HG03196 (cell line): ENCODE measurements around the gene DOHH.
"Not testable (repeated sequence)": the region's sequence is repeated elsewhere in the genome, so short reads cannot be mapped to it uniquely, and the experiment has no call there.

ENCODE experiments used
- ATAC-seq: cut with Tn5 transposase; IDR thresholded peaks from one replicate; pipeline ENCODE4 v1.9.1; 2021; ENCODE audit not compliant: unreplicated experiment

DOHH gene

DNA sequence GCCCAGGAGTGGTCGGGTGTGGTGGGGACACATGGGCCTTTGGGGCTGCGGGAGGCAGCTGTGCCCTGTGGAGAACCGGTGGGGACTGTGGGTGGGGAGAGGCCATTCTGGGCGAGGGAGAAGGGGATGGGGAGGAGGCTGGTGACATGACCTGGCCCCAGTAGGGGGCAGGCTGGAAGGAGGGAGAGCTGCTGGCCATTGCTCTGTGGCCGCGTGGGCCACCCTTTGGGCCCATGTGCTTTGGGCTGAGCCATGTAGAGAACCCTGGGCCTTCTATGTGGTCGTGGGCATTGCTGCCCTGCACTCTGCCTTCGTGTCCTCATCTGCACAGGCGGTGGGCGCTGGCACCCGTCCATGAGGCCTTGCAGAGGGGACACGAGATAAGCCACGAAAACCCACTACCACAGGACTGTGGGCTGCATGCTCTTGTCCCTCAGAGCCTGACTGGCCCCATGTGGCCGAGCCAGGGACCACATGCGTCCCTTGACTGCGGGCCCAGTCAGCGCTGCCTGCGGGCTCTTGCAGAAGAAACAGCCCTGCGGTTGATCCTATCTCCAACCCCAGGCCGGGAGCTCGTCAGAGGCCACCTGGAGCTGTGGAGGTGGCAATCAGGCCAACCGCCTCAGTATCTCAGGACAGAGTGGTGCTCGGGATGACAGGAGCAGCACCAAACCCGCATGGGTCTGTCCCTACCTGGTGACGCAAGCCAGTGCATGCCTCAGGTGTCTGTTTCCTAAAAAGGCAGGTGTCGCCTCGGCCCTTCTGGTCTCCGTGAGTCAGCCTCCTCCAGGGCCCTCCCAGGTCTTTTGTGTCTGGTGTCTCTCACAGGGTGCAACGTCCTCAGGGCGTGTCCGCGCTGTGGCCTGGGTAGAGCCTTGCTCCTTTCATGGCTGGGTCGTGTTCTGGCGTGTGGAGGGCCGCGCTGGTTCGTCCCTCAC, 20.0 kb upstream of the DOHH start:
- no peak for ATAC-seq

DNA sequence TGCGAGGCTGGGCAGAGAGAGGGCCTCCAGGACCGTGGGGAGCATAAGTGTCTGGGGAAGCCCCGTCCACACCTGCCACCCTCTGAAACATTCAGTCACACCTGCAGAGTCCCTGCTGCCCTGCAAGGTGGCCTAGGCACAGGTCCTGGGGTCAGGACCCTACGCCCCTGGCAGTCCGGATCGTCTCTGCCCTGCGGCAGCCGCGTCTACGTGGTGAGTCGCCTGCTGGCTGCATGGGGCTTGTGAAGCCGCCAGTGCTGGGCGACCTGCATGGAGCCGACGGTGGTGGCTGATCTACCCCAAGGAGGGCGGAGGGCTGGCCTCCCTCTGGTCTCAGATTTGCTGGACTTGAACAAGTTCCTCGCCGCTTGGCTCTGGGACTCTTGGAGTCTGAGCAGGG, 18.7 kb upstream of the DOHH start:
- ATAC-seq = no peak

DNA sequence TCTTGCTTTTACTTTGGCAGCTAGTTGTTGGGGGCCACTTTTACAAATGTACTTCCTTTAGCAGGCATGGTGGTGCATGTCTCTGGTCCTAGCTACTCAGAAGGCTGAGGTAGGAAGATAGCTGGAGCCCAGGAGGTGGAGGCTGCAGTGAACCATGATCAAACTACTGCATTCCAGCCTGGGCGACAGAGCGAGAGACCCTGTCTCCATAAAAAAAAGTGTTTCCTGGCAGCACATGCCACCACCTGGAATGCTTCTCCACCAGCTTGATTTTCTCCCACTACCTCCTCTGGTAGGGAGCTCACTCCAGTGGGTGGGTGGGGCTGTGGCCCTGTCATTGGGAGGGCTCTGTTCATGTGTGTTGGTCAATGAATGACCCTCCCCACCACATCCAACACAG, 18.2 kb upstream of the DOHH start:
- no peak for ATAC-seq

DNA sequence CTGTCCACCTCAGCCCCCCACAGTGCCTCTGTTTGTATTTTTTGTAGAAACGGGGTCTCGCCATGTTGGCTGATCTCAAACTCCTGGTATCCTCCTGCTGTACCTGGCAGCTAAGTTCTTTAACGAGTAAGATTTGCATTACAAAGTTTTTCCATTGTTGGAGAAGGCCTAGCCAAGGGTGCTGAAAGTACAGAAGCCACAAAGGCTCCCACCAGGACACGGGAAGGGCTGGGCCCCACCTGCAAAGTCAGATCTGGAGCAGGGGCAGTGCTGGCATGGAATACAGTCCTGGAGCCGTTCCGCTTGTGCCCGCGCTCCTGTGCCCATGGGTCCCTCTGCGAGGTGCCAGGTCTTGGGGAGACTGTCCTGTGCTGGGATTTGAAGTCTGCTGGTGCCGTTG, 17.8 kb upstream of the DOHH start:
- ATAC-seq = no peak

DNA sequence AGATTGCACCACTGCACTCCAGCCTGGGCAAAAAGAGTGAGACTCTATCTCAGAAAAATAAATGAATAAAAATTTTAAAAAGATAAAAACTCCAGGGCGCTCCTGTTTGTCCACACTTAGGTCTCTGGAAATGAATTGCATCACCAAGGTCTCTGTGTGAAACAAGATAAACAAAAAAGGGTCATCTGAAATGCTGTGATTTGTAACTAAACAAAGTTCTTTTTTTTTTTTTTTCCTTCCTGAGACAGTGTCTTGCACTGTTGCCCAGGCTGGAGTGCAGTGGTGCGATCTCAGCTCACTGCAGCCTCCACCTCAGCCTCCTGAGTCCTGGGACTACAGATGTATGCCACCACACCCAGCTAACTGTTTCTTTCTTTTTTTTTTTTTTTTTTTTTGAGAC, 17.2 kb upstream of the DOHH start:
- ATAC-seq = no peak

DNA sequence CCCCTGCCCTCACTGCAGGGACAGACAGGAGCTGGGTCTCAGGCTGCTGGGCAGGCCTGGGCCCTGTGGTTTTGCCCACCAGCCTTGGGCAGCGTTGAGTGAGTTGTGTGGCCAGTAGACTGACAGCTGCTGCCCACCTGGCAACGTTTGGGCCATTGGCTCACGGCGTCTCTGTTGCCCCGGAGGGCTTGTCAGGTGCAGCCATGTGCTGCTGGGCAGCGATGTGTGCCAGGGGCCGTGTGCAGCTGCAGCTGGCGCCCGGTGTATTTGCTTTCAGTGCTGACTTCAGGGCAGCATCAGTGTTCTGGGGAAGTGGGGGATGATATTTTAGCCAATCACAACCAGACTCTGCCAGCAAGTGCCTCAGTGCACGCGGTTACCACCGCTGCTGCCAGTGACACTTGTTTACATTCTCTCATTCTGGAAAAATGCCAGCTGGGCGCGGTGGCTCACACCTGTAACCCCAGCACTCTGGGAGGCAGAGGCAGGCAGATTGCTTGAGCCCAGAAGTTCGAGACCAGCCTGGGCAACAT, 16.3 kb upstream of the DOHH start:
- no peak for ATAC-seq

DNA sequence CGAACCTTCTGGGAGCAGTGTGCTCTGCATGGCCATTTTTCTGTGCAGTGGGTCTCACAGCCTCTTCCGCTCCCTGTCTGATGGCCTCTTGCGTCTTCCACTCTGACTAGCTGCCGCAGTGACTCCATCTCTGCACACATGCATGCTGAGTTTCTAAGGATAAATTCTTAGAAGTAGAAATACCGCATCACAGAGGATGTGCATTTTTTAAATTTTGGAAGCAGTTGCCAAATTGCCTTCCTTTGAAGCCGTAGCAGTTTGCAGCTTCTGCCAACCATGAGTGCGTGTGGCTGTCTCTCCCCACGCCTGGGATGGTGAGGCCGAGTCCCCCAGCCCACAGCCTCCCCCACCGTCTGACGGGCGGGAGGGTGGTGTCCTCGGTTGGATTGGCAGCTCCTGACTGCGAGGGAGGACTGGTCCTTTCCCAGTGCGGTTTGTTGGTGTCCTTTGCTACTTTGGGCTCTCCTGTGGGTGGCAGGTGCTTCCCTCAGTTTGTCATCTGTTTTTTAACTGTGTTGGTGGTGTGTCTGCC, 15.5 kb upstream of the DOHH start:
- no peak for ATAC-seq

DNA sequence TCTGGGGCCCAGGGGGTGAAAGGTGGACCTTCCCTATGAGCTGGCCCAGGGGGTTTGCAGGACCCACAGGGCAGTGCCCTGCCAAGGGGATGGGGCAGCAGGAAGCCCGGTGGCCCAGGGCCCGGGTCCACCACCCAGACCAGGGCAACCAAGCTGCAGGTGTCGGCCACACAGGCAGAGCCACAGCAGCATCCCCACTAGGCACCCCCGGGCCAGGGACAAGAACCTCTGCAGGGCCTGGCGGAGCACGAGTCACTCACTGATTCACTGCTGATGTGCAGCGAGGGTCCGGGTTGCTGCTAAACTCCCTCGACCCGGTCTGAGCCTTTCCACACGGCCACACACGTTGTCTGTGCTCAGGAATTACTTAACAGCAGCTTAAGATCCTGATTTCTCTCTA, 14.5 kb upstream of the DOHH start:
- ATAC-seq = no peak

DNA sequence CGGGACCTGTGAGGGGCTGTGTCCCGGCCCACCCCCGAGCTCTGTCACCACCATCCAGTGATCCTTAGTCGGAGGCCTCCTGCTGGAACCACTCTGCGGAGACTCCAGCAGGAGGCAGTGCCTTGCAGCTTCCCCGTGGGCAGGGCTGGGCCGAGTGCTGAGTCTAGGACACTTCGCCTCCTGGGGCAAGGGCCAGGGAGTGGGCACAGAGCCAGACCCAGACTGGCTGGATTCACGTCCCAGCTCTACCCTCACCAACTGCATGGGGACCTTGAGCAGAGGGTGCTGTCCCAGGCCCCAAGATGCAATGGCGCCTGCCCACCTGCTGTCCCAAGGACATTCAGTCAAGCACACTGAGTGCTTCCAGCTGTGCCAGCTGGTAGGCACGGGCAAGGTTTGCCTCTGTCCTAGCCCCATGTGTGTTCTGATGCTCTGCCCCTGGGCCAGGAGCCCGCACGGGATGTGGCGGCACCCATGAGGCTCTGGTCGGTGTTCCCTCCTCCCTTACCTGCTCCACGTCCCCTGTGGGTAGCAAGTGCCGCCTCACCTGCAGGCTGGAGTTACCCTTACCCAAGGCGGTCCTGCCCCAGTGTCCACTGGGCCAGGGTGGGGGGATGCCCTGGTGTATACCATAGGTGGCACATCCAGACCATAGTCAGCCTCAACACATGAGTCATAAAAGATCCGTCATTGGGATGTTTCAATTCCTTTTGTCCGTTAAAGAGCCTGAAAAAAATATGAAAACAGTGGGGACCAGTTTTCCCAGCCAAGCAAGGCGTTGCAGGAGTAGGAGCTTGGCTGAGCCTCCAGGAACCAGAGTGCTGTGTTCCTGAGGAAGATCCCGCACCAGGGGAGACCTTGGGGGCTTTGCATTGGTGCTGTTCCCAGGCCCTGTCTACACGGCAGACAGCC, 13.0 kb upstream of the DOHH start:
- no peak for ATAC-seq

DNA sequence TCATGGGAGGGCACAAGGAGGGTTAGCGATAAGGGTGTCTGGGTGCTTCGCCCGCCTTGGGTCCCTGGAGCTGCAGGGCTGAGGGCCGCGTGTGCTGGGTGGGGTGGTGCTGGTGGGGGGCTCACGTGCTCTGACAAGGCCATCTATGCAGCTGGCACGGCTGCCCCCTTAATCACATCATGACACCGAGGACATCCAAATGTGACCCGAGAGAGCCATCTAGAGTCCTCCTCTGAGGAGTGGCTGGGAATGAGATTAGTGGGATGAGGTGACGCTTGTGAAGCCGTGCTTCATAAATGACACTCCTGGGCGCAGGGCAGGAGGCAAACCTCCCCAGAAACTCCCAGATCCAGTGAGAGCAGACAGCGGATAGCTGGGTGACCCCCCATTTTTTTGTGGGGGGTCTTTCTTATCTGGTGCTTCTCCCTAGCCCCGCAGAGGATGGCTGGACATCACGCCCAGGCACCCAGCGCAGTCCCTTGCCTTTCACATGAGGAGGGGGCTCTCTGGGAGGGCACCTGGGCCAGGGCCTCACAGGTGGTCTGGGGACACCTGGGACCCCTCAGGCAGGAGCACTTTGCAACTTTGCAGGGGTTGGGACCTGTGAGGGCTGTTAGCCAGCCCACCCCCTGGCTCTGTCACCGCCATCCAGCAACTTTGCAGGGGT, 12.2 kb upstream of the DOHH start:
- ATAC-seq = no peak

DNA sequence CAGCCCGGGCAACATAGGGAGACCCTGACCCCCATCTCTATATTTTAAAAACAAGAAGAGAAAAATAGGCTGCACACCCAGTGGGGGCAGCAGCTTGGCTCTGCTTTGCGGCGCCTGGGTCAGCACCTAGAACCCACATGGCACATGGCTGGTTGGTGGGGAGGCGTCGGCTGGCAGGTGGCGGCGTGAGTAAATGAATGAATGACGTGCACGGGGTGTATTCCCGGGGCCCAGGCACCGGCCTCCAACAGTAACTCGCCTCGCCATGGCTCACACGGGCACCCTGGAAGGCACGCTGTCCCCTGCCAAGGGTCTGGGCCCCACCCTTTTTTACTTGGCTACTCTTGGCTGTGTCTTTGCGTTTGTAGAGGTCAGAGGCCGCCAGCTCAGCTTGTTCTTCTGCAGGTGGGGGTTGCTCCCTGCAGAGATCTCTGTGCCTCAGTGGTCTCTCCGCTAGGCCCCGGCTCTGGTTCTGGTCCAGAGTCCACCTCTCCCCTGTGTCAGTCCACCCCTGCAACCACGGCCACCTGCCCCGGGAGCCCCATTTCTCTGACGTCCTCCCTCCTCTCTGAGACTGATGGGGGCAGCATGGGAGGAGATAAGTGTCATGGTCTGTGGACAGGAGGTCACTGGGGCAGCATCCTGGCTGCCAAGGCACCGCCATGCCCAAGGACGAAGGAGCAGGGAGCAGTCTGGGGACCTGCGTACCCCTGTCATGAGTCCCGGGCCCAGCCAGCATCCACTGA, 11.2 kb upstream of the DOHH start:
- ATAC-seq = no peak

DNA sequence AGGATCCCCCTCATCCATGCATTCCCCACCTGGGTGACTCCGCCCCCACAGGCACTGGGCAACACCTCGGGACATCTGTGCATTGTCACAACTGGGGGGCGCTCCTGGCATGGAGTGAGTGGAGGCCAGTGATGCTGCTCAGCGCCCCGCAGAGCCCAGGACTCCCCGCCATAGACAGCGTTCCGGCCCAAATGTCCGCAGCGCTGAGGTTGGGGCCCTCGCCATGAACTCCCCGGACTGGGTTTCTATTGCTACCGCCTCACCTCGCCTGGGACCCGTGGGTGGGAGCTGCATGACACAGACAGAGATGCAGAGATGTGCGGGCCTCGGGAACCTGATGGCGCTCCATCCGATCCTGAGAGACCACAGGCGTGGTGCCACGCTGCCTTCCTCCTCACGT, 10.3 kb upstream of the DOHH start:
- ATAC-seq = no peak

DNA sequence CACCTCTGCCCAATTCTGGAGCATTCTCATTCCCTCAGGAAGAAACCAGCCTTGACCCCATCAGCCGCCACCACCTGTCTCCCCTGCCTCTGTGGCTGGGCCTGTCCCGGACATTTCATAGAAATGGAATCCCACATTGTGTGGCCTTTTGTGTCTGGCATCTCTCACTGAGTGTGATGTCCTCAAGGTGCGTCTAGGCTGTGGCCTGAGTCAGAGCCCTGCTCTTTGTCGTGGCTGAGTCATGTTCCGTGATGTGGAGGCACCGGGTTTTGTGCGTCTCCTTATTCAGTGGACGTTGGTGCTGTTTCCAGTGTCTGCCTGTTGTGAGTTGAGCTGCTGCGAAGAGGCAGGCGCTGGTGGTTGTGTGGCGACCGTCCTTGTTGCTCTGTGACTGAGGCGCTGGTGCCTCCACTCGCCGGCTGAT, 9.1 kb upstream of the DOHH start:
- ATAC-seq = no peak

DNA sequence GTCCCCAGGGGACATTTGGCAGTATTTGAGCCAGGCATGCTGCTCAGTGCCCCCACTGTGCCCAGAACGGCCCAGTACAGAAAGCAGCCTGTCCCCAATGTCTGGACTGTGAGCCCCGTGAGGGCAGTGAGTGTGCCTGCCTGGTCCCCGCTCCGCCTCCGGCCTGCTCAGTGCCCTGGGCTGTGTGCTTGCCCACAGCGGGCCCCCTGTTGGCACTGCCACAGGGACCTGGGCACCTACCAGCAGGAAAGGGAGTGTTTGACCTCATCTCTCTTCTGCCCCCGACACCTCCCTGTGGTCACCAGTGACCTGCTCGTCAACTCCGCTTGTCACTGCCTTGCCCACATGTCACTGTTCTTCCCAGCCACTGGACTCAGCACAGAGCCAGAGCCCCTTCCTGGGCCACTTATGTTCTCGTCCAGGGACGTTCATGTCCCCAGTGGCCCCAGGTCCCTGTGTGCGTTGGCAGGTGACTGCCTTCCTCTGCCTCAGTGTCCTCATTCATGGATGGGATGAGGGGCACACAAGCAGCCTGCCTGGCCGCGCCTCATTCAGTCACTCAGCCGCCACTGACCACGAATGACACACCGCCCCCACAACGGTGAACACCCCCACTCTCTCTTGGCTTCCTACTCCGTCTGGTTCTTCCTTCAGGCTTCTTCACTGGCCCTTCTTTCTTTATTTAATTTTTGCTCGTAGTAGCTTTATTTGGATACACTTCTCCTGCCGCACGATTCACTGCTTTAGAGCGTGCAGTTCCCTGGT, 8.5 kb upstream of the DOHH start:
- ATAC-seq = no peak

DNA sequence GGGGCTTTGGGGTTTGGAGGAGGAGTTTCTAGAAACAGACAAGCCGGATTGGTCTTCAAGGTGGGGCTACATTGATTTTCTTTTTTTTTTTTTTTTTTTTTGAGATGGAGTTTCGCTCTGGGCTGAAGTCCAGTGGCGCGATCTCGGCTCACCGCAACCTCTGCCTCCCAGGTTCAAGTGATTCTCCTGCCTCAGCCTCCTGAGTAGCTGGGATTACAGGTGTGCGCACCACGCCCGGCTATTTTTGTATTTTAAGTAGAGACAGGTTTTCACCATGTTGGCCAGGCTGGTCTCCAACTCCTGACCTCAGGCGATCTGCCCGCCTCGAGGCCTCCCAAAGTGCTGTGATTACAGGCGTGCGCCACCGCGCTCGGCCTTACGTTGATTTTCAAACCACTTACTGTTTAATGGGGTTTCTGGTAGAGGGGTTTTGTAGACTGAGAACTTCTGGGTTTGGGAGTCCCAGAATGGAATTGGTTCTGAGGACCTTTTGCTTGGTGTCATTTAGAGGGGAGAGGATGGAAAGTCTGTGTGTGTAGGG, 7.7 kb upstream of the DOHH start:
- not testable (repeated sequence) for ATAC-seq

DNA sequence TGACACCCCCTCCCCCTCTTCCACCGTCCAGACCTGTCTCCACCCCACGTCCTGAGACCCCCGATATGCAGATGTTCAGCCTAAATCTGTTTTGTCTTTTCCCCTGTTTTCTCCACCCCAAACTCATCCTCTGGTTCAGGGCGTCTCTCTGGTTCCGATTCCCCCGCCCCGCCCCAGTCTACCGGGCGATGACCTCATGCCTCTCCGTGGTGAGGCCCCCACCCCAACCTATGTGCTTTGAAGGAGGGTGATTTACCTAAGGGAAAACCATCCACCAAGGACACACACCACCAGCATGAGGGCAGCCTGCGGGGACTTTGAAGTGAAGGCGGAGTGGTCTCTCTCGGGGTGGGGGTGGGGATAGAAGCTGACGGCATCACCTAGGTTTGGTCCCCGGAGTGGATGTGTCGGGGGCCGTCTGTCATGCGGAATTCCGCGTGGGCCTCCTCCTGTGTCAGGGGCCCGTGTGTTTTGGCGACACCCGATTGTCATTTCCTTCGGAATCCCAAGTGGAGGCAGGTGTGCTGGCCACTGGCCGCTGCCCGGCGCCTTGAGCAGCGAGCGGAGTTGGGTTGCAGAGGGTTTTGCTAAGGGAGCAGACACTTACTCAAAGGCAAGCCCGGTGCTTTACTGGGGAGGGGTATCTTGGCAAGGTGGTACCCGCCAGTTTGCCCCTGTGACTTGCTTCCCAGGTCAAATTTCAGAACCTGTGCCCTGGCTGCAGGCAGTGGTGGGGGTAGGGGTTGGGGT, 7.1 kb upstream of the DOHH start:
- no peak for ATAC-seq

DNA sequence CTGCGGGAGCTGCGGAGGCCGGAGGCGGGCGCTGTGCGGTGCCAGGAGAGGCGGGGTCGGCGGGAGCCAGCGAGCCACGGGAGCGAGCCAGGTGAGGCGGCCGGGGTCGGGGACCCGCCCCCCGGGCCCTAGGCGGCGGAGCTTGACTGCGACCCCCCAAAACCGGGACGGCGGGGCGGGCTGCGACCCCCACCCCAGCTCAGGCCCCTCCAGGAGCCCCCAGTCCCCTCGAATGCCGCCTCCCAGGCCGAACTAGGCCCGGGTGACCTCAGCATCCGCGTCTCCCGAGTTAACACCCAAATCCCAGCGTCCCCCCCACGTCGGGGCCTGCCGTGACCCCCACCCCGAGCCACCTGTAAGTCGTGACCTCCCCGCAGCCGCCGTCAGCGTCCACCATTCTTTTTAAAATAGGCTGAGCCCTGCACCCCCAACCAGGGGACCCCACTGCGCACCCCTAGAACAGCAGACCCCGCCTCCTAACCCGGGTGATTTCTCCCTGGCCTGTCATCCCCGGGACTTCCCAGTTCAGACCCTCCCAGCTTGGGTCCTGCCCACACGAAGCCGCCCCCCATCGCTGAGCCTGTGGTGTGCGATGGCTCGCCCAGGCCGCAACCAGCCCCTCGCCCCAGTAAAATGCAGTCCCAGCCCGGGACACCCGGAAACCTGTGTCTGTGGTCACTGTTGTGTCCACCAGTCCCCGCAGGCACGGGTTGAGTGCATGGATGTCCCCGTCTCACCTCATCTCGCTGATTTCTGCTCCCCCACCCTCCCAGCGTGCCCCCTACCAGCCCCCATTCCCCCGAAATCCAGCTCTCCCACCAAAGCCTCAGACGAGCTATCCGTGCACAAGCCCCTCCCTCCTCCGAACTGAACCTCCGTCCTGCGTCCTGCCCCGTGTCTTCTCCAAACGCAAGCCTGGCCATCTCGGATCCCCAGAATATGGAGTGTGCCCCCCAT, 6.2 kb upstream of the DOHH start:
- ATAC-seq = no peak
